Activated CD8-positive, alpha-beta T cell treated with anti-CD3 and anti-CD28 coated beads, Interleukin-2, amount 10 ng/mL, durations not matched to agents 7 days and 5 days (primary cell): ENCODE data around the gene CDK6. TPM values are rescaled to one million over a fixed set of nuclear protein-coding genes. Genes with fewer than 3 reads are reported as not detected.

Experiments used
- ATAC-seq: fragments of 150-1000 bp; cut with Tn5 transposase; one replicate; pipeline ENCODE4 v1.10.0; 2021; ENCODE audit warnings: moderate library complexity
- CTCF ChIA-PET: fragments of 350-600 bp; sonication (Branson Sonifier 250); formaldehyde crosslinking; loops from one replicate; lab custom pipeline; 2021; ENCODE audit warnings: antibody characterized with exemption; lab: Charles Lee
- POLR2A ChIA-PET: fragments of 350-600 bp; sonication (Branson Sonifier 250); formaldehyde crosslinking; loops from one replicate; lab custom pipeline; 2021; ENCODE audit warnings: antibody characterized with exemption; lab: Charles Lee
- DNase-seq: peaks from one replicate; pipeline ENCODE4 v3.0.0-alpha.2; 2020
- H3K27ac Mint-ChIP-seq: one replicate; pipeline ENCODE4 v1.8.0; 2021; ENCODE audit warnings: mild to moderate bottlenecking, mixed read lengths
- H3K27me3 Mint-ChIP-seq: one replicate; pipeline ENCODE4 v1.8.0; 2021; ENCODE audit warnings: low read depth, mixed read lengths
- H3K36me3 Mint-ChIP-seq: one replicate; pipeline ENCODE4 v1.8.0; 2021; ENCODE audit warnings: low read depth, mixed read lengths
- H3K4me1 Mint-ChIP-seq: one replicate; pipeline ENCODE4 v1.8.0; 2021; ENCODE audit warnings: low read depth, mixed read lengths
- H3K4me3 Mint-ChIP-seq: one replicate; pipeline ENCODE4 v1.8.0; 2021; ENCODE audit warnings: mild to moderate bottlenecking, mixed read lengths
- H3K9me3 Mint-ChIP-seq: one replicate; pipeline ENCODE4 v1.8.0; 2022; ENCODE audit warnings: mixed read lengths; ENCODE audit not compliant: insufficient read depth
- total RNA-seq, 2 experiments: library from RNA; stranded (reverse); gene quantifications; one replicate each; pipeline ENCODE4 v1.2.3, GENCODE V29; 2021

The CDK6 gene
- total RNA-seq, 2 experiments from 2014 or later = 159 to 160 TPM

DNA sequence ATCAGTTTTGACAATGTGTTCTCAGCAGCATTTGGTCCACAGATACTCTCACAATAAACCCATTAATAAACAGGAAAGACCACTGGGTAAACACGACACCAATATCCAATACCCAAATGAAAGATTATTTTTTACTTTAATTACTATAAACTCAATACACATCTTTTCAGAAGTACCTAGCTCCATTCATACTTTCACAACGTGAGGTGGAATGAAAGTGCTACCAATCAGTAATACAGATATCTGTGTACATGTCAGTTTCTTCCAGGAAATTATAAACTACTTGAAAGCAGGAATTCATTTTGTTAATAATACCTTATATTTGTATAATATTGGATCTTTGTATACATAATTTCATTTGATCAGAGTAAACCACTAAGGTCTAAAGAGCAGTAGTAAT is 11.9 kb downstream of the CDK6 start:
- H3K4me1 Mint-ChIP-seq = peaks cover 71% of the 10 kb centered on the region
- POLR2A ChIA-PET = interaction anchor here (1.6 kb wide), 1 partner anchor 296 kb away, joined by 3 read pairs; the partner anchor contains the start of genes PEX1 and RBM48
- CTCF ChIA-PET = interaction anchor here (1.0 to 1.2 kb wide), 2 partner anchors 8 to 203 kb away, joined by 4 read pairs; no protein-coding TSS in a partner anchor
- no peak overlapping the region for H3K27ac Mint-ChIP-seq
- H3K27me3 Mint-ChIP-seq = no peaks in the 10 kb centered on the region
- DNase-seq (no peak), ATAC-seq (no peak)
- H3K4me3 Mint-ChIP-seq = no peak overlapping the region
- peaks cover 9% of the 10 kb centered on the region for H3K9me3 Mint-ChIP-seq
- peaks cover 67% of the 10 kb centered on the region for H3K36me3 Mint-ChIP-seq

GRCh38 chr7:92823042-92823441 is 13.3 kb downstream of the CDK6 start:
- peaks cover 77% of the 10 kb centered on the region for H3K36me3 Mint-ChIP-seq
- ATAC-seq = no peak

GRCh38 chr7:92820191-92820590 is 16.2 kb downstream of the CDK6 start:
- CTCF ChIA-PET = interaction anchor here (1.0 to 14.9 kb wide), 2 partner anchors 11 to 198 kb away, joined by 3 to 150 read pairs; no protein-coding TSS in a partner anchor
- no peak overlapping the region for H3K27ac Mint-ChIP-seq
- H3K27me3 Mint-ChIP-seq = no peaks in the 10 kb centered on the region
- ATAC-seq (no peak), DNase-seq (no peak)
- peaks cover 34% of the 10 kb centered on the region for H3K9me3 Mint-ChIP-seq
- peaks cover 65% of the 10 kb centered on the region for H3K4me1 Mint-ChIP-seq
- no peak overlapping the region for H3K4me3 Mint-ChIP-seq
- H3K36me3 Mint-ChIP-seq = peaks cover 78% of the 10 kb centered on the region
- POLR2A ChIA-PET = interaction anchor here (3.1 kb wide), 1 partner anchor 13 kb away, joined by 9 read pairs; no protein-coding TSS in a partner anchor

More at GRCh38 chr7:92823042-92823441, 13.3 kb downstream of the CDK6 start:
- DNase-seq = no peak
- H3K27me3 Mint-ChIP-seq = no peaks in the 10 kb centered on the region
- CTCF ChIA-PET = interaction anchor here (0.8 to 14.9 kb wide), 6 partner anchors 8 to 202 kb away, joined by 3 to 150 read pairs (median 4); no protein-coding TSS in a partner anchor
- POLR2A ChIA-PET = interaction anchor here (1.3 kb wide), 1 partner anchor 9 kb away, joined by 3 read pairs; no protein-coding TSS in a partner anchor
- H3K4me1 Mint-ChIP-seq = peaks cover 74% of the 10 kb centered on the region
- H3K27ac Mint-ChIP-seq = no peak overlapping the region
- H3K9me3 Mint-ChIP-seq = peaks cover 10% of the 10 kb centered on the region
- H3K4me3 Mint-ChIP-seq = no peak overlapping the region

DNA sequence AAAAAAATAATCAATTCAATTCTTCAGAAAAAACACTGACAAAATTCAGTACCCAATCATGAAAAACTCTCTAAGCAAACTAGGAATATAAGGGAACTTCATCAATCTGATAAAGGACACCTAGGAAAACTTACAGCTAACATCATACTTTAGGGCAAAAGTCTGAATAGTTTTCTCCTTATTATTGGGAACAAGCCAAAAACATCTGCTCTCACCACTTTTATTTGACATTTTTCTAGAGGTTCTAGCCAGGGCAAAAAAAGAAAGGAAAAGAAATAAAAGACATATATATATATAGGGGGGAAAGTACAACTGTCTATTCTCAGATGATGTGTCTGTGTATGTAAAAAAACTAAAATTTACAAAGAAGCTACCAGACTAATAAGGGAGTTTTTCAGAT is 19.0 kb downstream of the CDK6 start:
- Mint-ChIP-seq H3K9me3 (peaks cover 34% of the 10 kb centered on the region), H3K27me3 (no peaks in the 10 kb centered on the region), H3K36me3 (peaks cover 71% of the 10 kb centered on the region), H3K4me3 (no peak overlapping the region), H3K4me1 (peaks cover 71% of the 10 kb centered on the region), H3K27ac (no peak overlapping the region)
- ATAC-seq (no peak), DNase-seq (no peak)
- ChIA-PET CTCF (interaction anchor here (0.9 to 14.9 kb wide), 7 partner anchors 8 to 393 kb away, joined by 3 to 150 read pairs (median 4); no protein-coding TSS in a partner anchor), POLR2A (interaction anchor here (1.3 to 3.1 kb wide), 2 partner anchors 16 to 19 kb away, joined by 4 to 9 read pairs; partner anchors contain the start of gene CDK6)

GRCh38 chr7:92815412-92815811 is 21.0 kb downstream of the CDK6 start:
- peak overlapping the region; percentile 48 for H3K27ac Mint-ChIP-seq
- peaks cover 79% of the 10 kb centered on the region for H3K4me1 Mint-ChIP-seq
- peaks cover 34% of the 10 kb centered on the region for H3K9me3 Mint-ChIP-seq
- ChIA-PET CTCF (interaction anchor here (1.1 to 14.9 kb wide), 4 partner anchors 16 to 204 kb away, joined by 3 to 150 read pairs (median 5); no protein-coding TSS in a partner anchor), POLR2A (interaction anchor here (1.0 to 1.4 kb wide), 3 partner anchors 11 to 18 kb away, joined by 3 to 12 read pairs (median 3); no protein-coding TSS in a partner anchor)
- DNase-seq (no peak), ATAC-seq (peak; percentile 58)
- H3K4me3 Mint-ChIP-seq = no peak overlapping the region
- peaks cover 70% of the 10 kb centered on the region for H3K36me3 Mint-ChIP-seq
- no peaks in the 10 kb centered on the region for H3K27me3 Mint-ChIP-seq

DNA sequence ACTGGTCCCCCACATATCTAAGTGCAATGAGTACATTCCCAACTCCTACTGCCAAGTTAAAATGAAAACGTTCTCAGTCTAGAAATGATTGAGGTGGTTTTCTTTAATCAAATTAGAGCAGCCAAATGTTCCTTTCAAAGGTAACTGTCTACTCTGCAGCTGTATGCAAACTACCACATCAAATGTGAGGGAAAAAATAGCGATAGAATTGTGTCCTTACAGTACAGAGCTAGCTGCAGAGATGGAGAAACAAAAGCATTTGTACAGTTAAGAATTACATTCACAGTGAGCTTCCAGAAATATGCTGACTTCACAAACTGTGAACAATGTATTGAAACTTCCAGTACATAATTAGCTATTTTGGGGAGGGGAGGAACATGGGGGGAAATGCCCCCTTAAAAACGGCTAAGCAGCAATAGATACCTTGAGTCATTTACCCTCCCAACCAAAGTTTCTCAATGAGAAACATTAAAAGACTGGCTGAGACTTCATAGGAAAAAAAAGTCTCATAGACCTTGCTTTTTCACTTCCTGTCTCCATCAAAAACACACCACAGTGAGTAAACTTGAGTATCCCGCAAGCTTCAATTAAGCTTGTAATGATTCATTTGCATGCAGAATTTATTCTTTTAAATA is 22.9 kb downstream of the CDK6 start:
- peaks cover 62% of the 10 kb centered on the region for H3K36me3 Mint-ChIP-seq
- peak overlapping the region; percentile 87 for H3K27ac Mint-ChIP-seq
- POLR2A ChIA-PET = interaction anchor here (0.8 to 1.7 kb wide), 7 partner anchors 10 to 172 kb away, joined by 3 to 5 read pairs (median 3); no protein-coding TSS in a partner anchor
- peaks cover 25% of the 10 kb centered on the region for H3K9me3 Mint-ChIP-seq
- H3K4me1 Mint-ChIP-seq = peaks cover 76% of the 10 kb centered on the region
- no peaks in the 10 kb centered on the region for H3K27me3 Mint-ChIP-seq
- H3K4me3 Mint-ChIP-seq = peak overlapping the region; percentile 65
- ATAC-seq (peak; percentile 64), DNase-seq (no peak)
- CTCF ChIA-PET = interaction anchor here (1.1 to 14.9 kb wide), 5 partner anchors 9 to 192 kb away, joined by 3 to 150 read pairs (median 6); no protein-coding TSS in a partner anchor

GRCh38 chr7:92811158-92811557 is 25.2 kb downstream of the CDK6 start:
- peak overlapping the region; percentile 31 for H3K27ac Mint-ChIP-seq
- ChIA-PET CTCF (interaction anchor here (1.3 to 14.9 kb wide), 4 partner anchors 12 to 127 kb away, joined by 3 to 150 read pairs (median 5); no protein-coding TSS in a partner anchor), POLR2A (interaction anchor here (0.9 kb wide), 1 partner anchor 126 kb away, joined by 3 read pairs; no protein-coding TSS in a partner anchor)
- no peak overlapping the region for H3K4me3 Mint-ChIP-seq
- H3K36me3 Mint-ChIP-seq = peaks cover 61% of the 10 kb centered on the region
- no peaks in the 10 kb centered on the region for H3K27me3 Mint-ChIP-seq
- DNase-seq = no peak
- no peak for ATAC-seq
- H3K4me1 Mint-ChIP-seq = peaks cover 75% of the 10 kb centered on the region
- peaks cover 7% of the 10 kb centered on the region for H3K9me3 Mint-ChIP-seq

- DNase-seq (peak; percentile 78), ATAC-seq (peak; percentile 75)
- peaks cover 58% of the 10 kb centered on the region for H3K36me3 Mint-ChIP-seq
- POLR2A ChIA-PET = interaction anchor here (1.1 to 1.6 kb wide), 4 partner anchors 11 to 26 kb away, joined by 3 to 12 read pairs (median 4); no protein-coding TSS in a partner anchor
- H3K9me3 Mint-ChIP-seq = no peaks in the 10 kb centered on the region
- no peaks in the 10 kb centered on the region for H3K27me3 Mint-ChIP-seq
- H3K4me1 Mint-ChIP-seq = peaks cover 72% of the 10 kb centered on the region
- peak overlapping the region; percentile 57 for H3K4me3 Mint-ChIP-seq
- peak overlapping the region; percentile 78 for H3K27ac Mint-ChIP-seq
- CTCF ChIA-PET = interaction anchor here (1.0 to 14.9 kb wide), 4 partner anchors 8 to 21 kb away, joined by 3 to 150 read pairs (median 6); no protein-coding TSS in a partner anchor
These were observed 26.4 kb downstream of the CDK6 start for GRCh38 chr7:92809760-92810573.

GRCh38 chr7:92809397-92809759 is 27.0 kb downstream of the CDK6 start:
- Mint-ChIP-seq H3K36me3 (peaks cover 60% of the 10 kb centered on the region), H3K4me3 (peak overlapping the region; percentile 57), H3K27ac (peak overlapping the region; percentile 78), H3K27me3 (no peaks in the 10 kb centered on the region), H3K9me3 (no peaks in the 10 kb centered on the region), H3K4me1 (peaks cover 70% of the 10 kb centered on the region)
- no peak for DNase-seq
- ATAC-seq = no peak
- ChIA-PET POLR2A (interaction anchor here (1.1 to 1.6 kb wide), 3 partner anchors 23 to 25 kb away, joined by 3 to 12 read pairs (median 4); no protein-coding TSS in a partner anchor), CTCF (interaction anchor here (1.0 to 14.9 kb wide), 3 partner anchors 9 to 22 kb away, joined by 3 to 150 read pairs (median 8); no protein-coding TSS in a partner anchor)

- CTCF ChIA-PET = interaction anchor here (1.8 to 14.9 kb wide), 2 partner anchors 10 to 23 kb away, joined by 8 to 150 read pairs; no protein-coding TSS in a partner anchor
- POLR2A ChIA-PET = no interaction called here
- H3K27me3 Mint-ChIP-seq = no peaks in the 10 kb centered on the region
- peaks cover 60% of the 10 kb centered on the region for H3K36me3 Mint-ChIP-seq
- H3K9me3 Mint-ChIP-seq = no peaks in the 10 kb centered on the region
- no peak overlapping the region for H3K4me3 Mint-ChIP-seq
- ATAC-seq = no peak
- H3K4me1 Mint-ChIP-seq = peaks cover 63% of the 10 kb centered on the region
- H3K27ac Mint-ChIP-seq = peak overlapping the region; percentile 20
- no peak for DNase-seq
These were observed 27.7 kb downstream of the CDK6 start for GRCh38 chr7:92808635-92809034.
